ENCODE measurements around the gene PTCHD4.
A peak's percentile ranks its signal among the peaks of the same experiment; 100 is the strongest.
"Not testable (repeated sequence)": the region's sequence is repeated elsewhere in the genome, so short reads cannot be mapped to it uniquely, and the experiment has no call there.

The PTCHD4 gene

GRCh38 chr6:48111575-48111974 lies 578 bp upstream of the PTCHD4 start:
- H3K4me3 ChIP-seq (ENCODE audit: low read depth, low read length): no peak overlapping the region
- no peak for TF ChIP-seq CTCF (IDR thresholded peaks at IDR 0.05; ENCODE audit: low read depth, low read length)

GRCh38 chr6:48110436-48111142 lies 408 bp downstream of the PTCHD4 start:
- no peak for TF ChIP-seq CTCF (IDR thresholded peaks at IDR 0.05; ENCODE audit: low read depth, low read length)
- peak overlapping the region; percentile 52 for H3K4me3 ChIP-seq (ENCODE audit: low read depth, low read length)

- TF ChIP-seq CTCF (IDR thresholded peaks at IDR 0.05; ENCODE audit: low read depth, low read length): no peak
- H3K4me3 ChIP-seq (ENCODE audit: low read depth, low read length): peak overlapping the region; percentile 52
Measured at GRCh38 chr6:48109944-48110343, 1.1 kb downstream of the PTCHD4 start.

- H3K4me3 ChIP-seq (ENCODE audit: low read depth, low read length): not testable (repeated sequence)
Measured at GRCh38 chr6:48102476-48103195, 8.4 kb downstream of the PTCHD4 start.

- TF ChIP-seq CTCF (IDR thresholded peaks at IDR 0.05; ENCODE audit: low read depth, low read length): no peak
- H3K4me3 ChIP-seq (ENCODE audit: low read depth, low read length): no peak overlapping the region
Measured at GRCh38 chr6:48101290-48101689, 9.7 kb downstream of the PTCHD4 start.

- no peak for TF ChIP-seq CTCF (IDR thresholded peaks at IDR 0.05; ENCODE audit: low read depth, low read length)
- H3K4me3 ChIP-seq (ENCODE audit: low read depth, low read length): no peak overlapping the region
Measured at GRCh38 chr6:48100588-48100895, 10.5 kb downstream of the PTCHD4 start.

- H3K4me3 ChIP-seq (ENCODE audit: low read depth, low read length): no peak overlapping the region
Measured at GRCh38 chr6:48099713-48100587, 11.0 kb downstream of the PTCHD4 start.

More at GRCh38 chr6:48099713-48100587, 11.0 kb downstream of the PTCHD4 start:
- TF ChIP-seq CTCF (IDR thresholded peaks at IDR 0.05; ENCODE audit: low read depth, low read length): no peak
